IMR-90 (cell line): ENCODE data around the gene CADM2. TPM values are rescaled to one million over a fixed set of nuclear protein-coding genes. Genes with fewer than 3 reads are reported as not detected.

Source experiments
- ATAC-seq: fragments of 200-7000 bp; cut with Tn5 transposase; 2 replicates; pipeline ENCODE4 v1.9.1; 2020; ENCODE audit warnings: low read depth, mild to moderate bottlenecking, moderate library complexity
- BruUV-seq: library from RNA; stranded (reverse); fragments of 400-500 nt; replicated peaks from 2 replicates; lab custom pipeline; 2021; lab: Mats Ljungman, UMichigan
- CTCF ChIA-PET: fragments of 300-600 bp; formaldehyde crosslinking; extraction: SDS; loops from one replicate; lab custom pipeline; 2021; ENCODE audit warnings: antibody characterized with exemption; lab: Yijun Ruan, JAX
- POLR2A ChIA-PET: fragments of 300-600 bp; sonication (Branson Sonifier 250); formaldehyde crosslinking; loops from one replicate; lab custom pipeline; 2022; ENCODE audit warnings: antibody characterized with exemption; ENCODE audit not compliant: unreplicated experiment; lab: Charles Lee
- DNase-seq: peaks from one replicate; pipeline ENCODE4 v3.0.0; 2013
- H2AFZ ChIP-seq: replicated peaks from 2 replicates; pipeline ENCODE3; 2013; ENCODE audit warnings: low read length, mild to moderate bottlenecking; ENCODE audit not compliant: poor library complexity
- H2AK5ac ChIP-seq: 2 replicates; pipeline ENCODE4 v1.6.1; 2013; ENCODE audit warnings: low read depth, low read length, inconsistent platforms
- H2AK9ac ChIP-seq: replicated peaks from 2 replicates; pipeline ENCODE3; 2013; ENCODE audit warnings: mild to moderate bottlenecking, low read depth, low read length, moderate library complexity; ENCODE audit not compliant: poor library complexity
- H2BK120ac ChIP-seq: 2 replicates; pipeline ENCODE4 v1.6.1; 2013; ENCODE audit warnings: low read depth, low read length, inconsistent platforms
- H2BK15ac ChIP-seq: 3 replicates; pipeline ENCODE4 v1.6.1; 2013; ENCODE audit warnings: low read depth, low read length, inconsistent platforms
- H2BK20ac ChIP-seq: 2 replicates; pipeline ENCODE4 v1.6.1; 2013; ENCODE audit warnings: low read depth, mild to moderate bottlenecking, inconsistent platforms, low read length, moderate library complexity
- H2BK5ac ChIP-seq: 2 replicates; pipeline ENCODE4 v1.6.1; 2013; ENCODE audit warnings: mild to moderate bottlenecking, low read depth, low read length, inconsistent platforms; ENCODE audit not compliant: poor library complexity, severe bottlenecking
- H3K14ac ChIP-seq: replicated peaks from 2 replicates; pipeline ENCODE4 v1.6.1; 2013; ENCODE audit warnings: low read depth, low read length, inconsistent platforms
- H3K18ac ChIP-seq: 2 replicates; pipeline ENCODE4 v1.6.1; 2013; ENCODE audit warnings: low read depth, low read length, control low read depth
- H3K23ac ChIP-seq: 2 replicates; pipeline ENCODE4 v1.6.1; 2013; ENCODE audit warnings: low read depth, low read length, inconsistent platforms
- H3K27ac ChIP-seq: 2 replicates; pipeline ENCODE4 v1.5.1; 2013; ENCODE audit warnings: mild to moderate bottlenecking, control low read depth, low read length; ENCODE audit not compliant: insufficient read depth
- H3K27me3 ChIP-seq: 2 replicates; pipeline ENCODE4 v1.6.1; 2013; ENCODE audit warnings: low read length; ENCODE audit not compliant: control insufficient read depth, insufficient read depth
- H3K36me3 ChIP-seq: 2 replicates; pipeline ENCODE4 v1.6.1; 2013; ENCODE audit warnings: low read length, mixed read lengths; ENCODE audit not compliant: control insufficient read depth, insufficient read depth
- H3K4ac ChIP-seq: 2 replicates; pipeline ENCODE4 v1.6.1; 2013; ENCODE audit warnings: low read depth, low read length, inconsistent platforms
- H3K4me1 ChIP-seq: 2 replicates; pipeline ENCODE4 v1.6.1; 2013; ENCODE audit warnings: low read length, mixed read lengths; ENCODE audit not compliant: control insufficient read depth, insufficient read depth
- H3K4me2 ChIP-seq: 2 replicates; pipeline ENCODE4 v1.6.1; 2013; ENCODE audit warnings: low read depth, mild to moderate bottlenecking, control low read depth, low read length, moderate library complexity
- H3K4me3 ChIP-seq: 2 replicates; pipeline ENCODE4 v1.5.1; 2013; ENCODE audit warnings: low read depth, mild to moderate bottlenecking, control low read depth, low read length, moderate library complexity; ENCODE audit not compliant: insufficient read depth
- H3K56ac ChIP-seq: 2 replicates; pipeline ENCODE4 v1.6.1; 2013; ENCODE audit warnings: low read length, inconsistent platforms; ENCODE audit not compliant: insufficient read depth; ENCODE audit errors: extremely low read depth
- H3K79me1 ChIP-seq, 2 experiments: 2 replicates each; pipeline ENCODE4 v1.6.1; 2013; ENCODE audit warnings: low read length in 2 of 2, inconsistent platforms in 1 of 2, low read depth in 1 of 2
- H3K9ac ChIP-seq: 2 replicates; pipeline ENCODE4 v1.6.1; 2013; ENCODE audit warnings: low read depth, low read length, control low read depth
- H3K9me1 ChIP-seq: 2 replicates; pipeline ENCODE4 v1.6.1; 2013; ENCODE audit warnings: low read length, inconsistent platforms; ENCODE audit not compliant: insufficient read depth
- H3K9me3 ChIP-seq: 2 replicates; pipeline ENCODE4 v1.6.1; 2013; ENCODE audit warnings: low read length; ENCODE audit not compliant: control insufficient read depth, insufficient read depth
- H4K20me1 ChIP-seq: 2 replicates; pipeline ENCODE4 v1.6.1; 2013; ENCODE audit warnings: low read length, inconsistent platforms; ENCODE audit not compliant: insufficient read depth
- H4K5ac ChIP-seq: 2 replicates; pipeline ENCODE4 v1.6.1; 2013; ENCODE audit warnings: mild to moderate bottlenecking, low read depth, low read length, control low read depth
- H4K8ac ChIP-seq, 2 experiments: 2 replicates each; pipeline ENCODE4 v1.6.1; 2013; ENCODE audit warnings: low read depth in 2 of 2, low read length in 2 of 2, control low read depth in 1 of 2, inconsistent platforms in 1 of 2
- H4K91ac ChIP-seq: 2 replicates; pipeline ENCODE4 v1.6.1; 2013; ENCODE audit warnings: low read depth, low read length, inconsistent platforms; ENCODE audit not compliant: insufficient read depth
- FOS ChIP-seq: fragments of 150-350 bp; IDR thresholded peaks from 2 replicates; pipeline ENCODE4 v1.6.1; 2016; ENCODE audit warnings: low read depth, low read length
- MAFK ChIP-seq: IDR thresholded peaks from 2 replicates; pipeline ENCODE4 v1.6.1; 2012; ENCODE audit warnings: low read depth, low read length, improper control_type of control experiment
- dilution Hi-C: fragments of 300-500 bp; cut with HindIII; formaldehyde crosslinking; loops from one replicate; pipeline ENCODE4 v1.14.3; 2018; ENCODE audit warnings: low sequenced_read_pairs; ENCODE audit not compliant: unreplicated experiment
- in situ Hi-C: fragments of 300-500 bp; cut with MboI; formaldehyde crosslinking; loops from 3 replicates; pipeline ENCODE4 v1.14.3; 2019; ENCODE audit warnings: low sequenced_read_pairs, inconsistent platforms, mixed read lengths
- intact Hi-C: fragments of 100-400 bp; cut with micrococcal nuclease; formaldehyde crosslinking; loops from 2 replicates; pipeline ENCODE4 v1.10.0; 2022
- polyA plus RNA-seq, 3 experiments: library from polyadenylated mRNA; depleted of rRNA; stranded (reverse); fragments of >200 nt; gene quantifications; 2 replicates each; pipeline ENCODE4 v1.2.3, GENCODE V29; 2012; ENCODE audit warnings: low replicate concordance in 1 of 3
- total RNA-seq: library from RNA; depleted of rRNA; stranded (reverse); fragments of >200 nt; gene quantifications from 2 replicates; pipeline ENCODE4 v1.2.3, GENCODE V29; 2012

CADM2 gene
- total and polyA plus RNA-seq, 2 of the 4 experiments (the other 2 are of a cell fraction): not detected

- H4K91ac ChIP-seq: no peak overlapping the region
- H2BK120ac ChIP-seq: no peak overlapping the region
- TF ChIP-seq MAFK (no peak), FOS (no peak)
- H2BK15ac ChIP-seq: no peak overlapping the region
- H3K23ac ChIP-seq: no peak overlapping the region
- DNase-seq (no peak), ATAC-seq (no peak)
- H3K56ac ChIP-seq: no peak overlapping the region
- in situ Hi-C loops (no loop called here), dilution Hi-C loops (no loop called here), intact Hi-C loops (no loop called here)
- no peaks in the 10 kb centered on the region for H3K79me1 ChIP-seq
- H3K14ac ChIP-seq: no peak overlapping the region
- H3K9ac ChIP-seq: no peak overlapping the region
- no peaks in the 10 kb centered on the region for H3K9me1 ChIP-seq
- H2BK20ac ChIP-seq: no peak overlapping the region
- no peaks in the 10 kb centered on the region for H3K36me3 ChIP-seq
- no peak overlapping the region for H4K8ac ChIP-seq
- no peak overlapping the region for H2AFZ ChIP-seq
- ChIA-PET POLR2A (no interaction called here), CTCF (no interaction called here)
- no peaks in the 10 kb centered on the region for H3K27me3 ChIP-seq
- H2AK9ac ChIP-seq: no peak overlapping the region
- H3K4me3 ChIP-seq: no peak overlapping the region
- no peak overlapping the region for H3K4me2 ChIP-seq
- no peak overlapping the region for H2BK5ac ChIP-seq
- H3K18ac ChIP-seq: no peak overlapping the region
- H3K4ac ChIP-seq: no peak overlapping the region
- no peak overlapping the region for H3K27ac ChIP-seq
- H3K4me1 ChIP-seq: no peaks in the 10 kb centered on the region
- no peak overlapping the region for H2AK5ac ChIP-seq
- no peaks in the 10 kb centered on the region for H3K9me3 ChIP-seq
- no peak overlapping the region for H4K5ac ChIP-seq
- no TSS peak for BruUV-seq
- no peaks in the 10 kb centered on the region for H4K20me1 ChIP-seq
Measured at GRCh38 chr3:85875589-85875988, 916.8 kb downstream of the CADM2 start.
